K562 (cell line): Measurements from ENCODE around the gene LY6G6F. TPM values are rescaled to one million over a fixed set of nuclear protein-coding genes. Genes with fewer than 3 reads are reported as not detected.
A peak's percentile ranks its signal among the peaks of the same experiment; 100 is the strongest.

ENCODE experiments used
- CREBBP ChIP-seq: IDR thresholded peaks from one replicate; pipeline ENCODE4 v1.6.1; 2012; ENCODE audit warnings: low read depth, mild to moderate bottlenecking, control low read depth, inconsistent platforms, low read length
- GMEB1 ChIP-seq: fragments of 250-450 bp; sonication (Bioruptor Pico); IDR thresholded peaks from 2 replicates; pipeline ENCODE4 v1.4.0; 2020; ENCODE audit warnings: mild to moderate bottlenecking
- NFYB ChIP-seq: IDR thresholded peaks from 2 replicates; pipeline ENCODE4 v1.6.1; 2011; ENCODE audit warnings: mild to moderate bottlenecking, moderate library complexity; ENCODE audit not compliant: insufficient read length; ENCODE audit errors: extremely low read depth
- REST ChIP-seq, 2 experiments: fragments of 450-650 bp; formaldehyde crosslinking in 1 of 2; IDR thresholded peaks; 2 replicates each; pipeline versions ENCODE4 v1.4.0 to v1.6.1; 2014 to 2020; ENCODE audit warnings: mild to moderate bottlenecking in 2 of 2, borderline replicate concordance in 1 of 2, low read depth in 1 of 2
- SIN3A ChIP-seq, 2 experiments: fragments of 150-350 bp in 1 of 2; IDR thresholded peaks; 2 replicates each; pipeline ENCODE4 v1.6.1; 2011 to 2016; ENCODE audit warnings: borderline replicate concordance in 2 of 2, low read depth in 2 of 2, low read length in 2 of 2, mild to moderate bottlenecking in 2 of 2, moderate library complexity in 2 of 2; ENCODE audit not compliant: control insufficient read depth in 1 of 2
- SRSF3 ChIP-seq: fragments of 200-400 bp; formaldehyde crosslinking; IDR thresholded peaks from 2 replicates; pipeline ENCODE4 v1.6.1; 2016; ENCODE audit warnings: mild to moderate bottlenecking, low read length, moderate library complexity; ENCODE audit not compliant: insufficient read depth
- polyA plus RNA-seq, 8 experiments: library from polyadenylated mRNA; depleted of rRNA in 4 of 8; stranded (reverse) in 5 of 8; unstranded in 3 of 8; fragments of >200 nt; fragmentation: Nextera tagmentation in 2 of 8; fragmentation: Illumina TruSeq in 1 of 8; extraction: Ambion mirVana in 2 of 8; extraction: Trizol in 1 of 8; gene quantifications; 2 replicates each; pipeline versions ENCODE4 v1.2.1 to v1.2.3, GENCODE V29; 2011 to 2014; ENCODE audit warnings: inconsistent platforms in 1 of 8, missing spikeins in 1 of 8
- total RNA-seq, 7 experiments: library from RNA; depleted of rRNA in 6 of 7; stranded (reverse); fragments of >200 nt in 6 of 7; fragmentation: Illumina TruSeq in 2 of 7; extraction: Trizol in 2 of 7; gene quantifications; 2 replicates each; pipeline versions ENCODE4 v1.2.1 to v1.2.3, GENCODE V29; 2011 to 2021; ENCODE audit warnings: low replicate concordance in 1 of 7
- TF ChIP-seq, protein P1 (sequence below), 2 experiments: fragments of 200-800 bp in 1 of 2; sonication (Bioruptor generic) in 1 of 2; sonication (generic) in 1 of 2; formaldehyde crosslinking in 1 of 2; IDR thresholded peaks in 1 of 2; conservative IDR thresholded peaks in 1 of 2; 2 replicates each; pipeline versions ENCODE4 v1.5.0 to v1.6.1; 2016 to 2020; ENCODE audit warnings: missing compliant biosample characterization in 1 of 2, missing genetic modification characterization in 1 of 2, missing genetic modification reagents in 1 of 2
- TF ChIP-seq, protein P2 (sequence below): sonication (generic); formaldehyde crosslinking; IDR thresholded peaks from 2 replicates; pipeline ENCODE4 v1.8.0; 2022; ENCODE audit warnings: missing genetic modification reagents, mild to moderate bottlenecking, borderline replicate concordance

Gene LY6G6F
- total and polyA plus RNA-seq, 9 of the 15 experiments (the other 6 are each of a cell fraction or from before 2014, with no cell fraction given): 0.14 to 0.50 (median 0.28) TPM; not detected in 2

DNA sequence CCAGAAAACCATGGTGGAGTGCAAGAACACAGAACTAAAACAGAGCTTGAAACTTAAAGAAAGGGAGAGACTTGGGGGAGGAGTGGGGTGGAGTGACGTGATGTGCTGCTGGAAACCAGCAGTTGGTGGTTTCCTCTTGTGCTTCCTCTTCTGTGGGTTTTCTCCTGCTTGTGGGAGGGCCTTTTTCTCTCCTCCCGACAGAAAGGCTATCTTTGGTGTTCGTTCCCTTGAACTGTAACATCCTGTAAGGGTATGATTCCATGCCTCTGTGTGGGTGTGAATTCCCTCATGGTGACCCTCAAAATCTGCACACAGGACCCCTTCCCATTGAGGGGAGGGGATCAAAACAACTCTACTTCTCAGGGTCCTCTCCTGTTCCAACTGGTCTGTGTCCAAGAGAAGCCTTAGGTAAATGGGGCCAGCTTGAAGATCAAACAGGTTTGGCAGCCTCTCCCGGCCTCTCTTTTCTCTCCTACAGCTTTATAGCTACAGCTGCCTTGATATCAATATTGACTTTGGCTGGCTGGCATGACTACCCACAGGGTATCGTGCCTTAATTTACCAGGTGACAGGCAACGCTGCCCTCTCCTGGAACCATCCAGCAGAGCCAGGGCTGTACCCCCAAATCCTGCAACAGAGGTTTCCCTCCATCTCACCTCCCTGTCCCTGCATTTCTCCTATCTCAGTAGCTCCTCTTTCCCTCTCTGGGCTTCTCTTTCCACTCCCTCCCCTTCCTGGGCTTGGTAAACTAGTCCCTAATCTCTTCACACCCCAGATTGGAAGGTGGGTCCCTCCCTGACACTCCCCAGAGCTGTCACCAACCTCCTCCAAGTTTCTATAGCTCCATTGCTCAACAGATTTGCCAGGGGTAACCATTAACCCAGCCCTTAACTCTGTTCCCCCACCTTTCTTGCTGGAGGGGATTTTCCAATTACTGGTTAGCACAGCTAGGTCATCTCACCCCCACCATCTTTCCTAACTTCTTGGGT lies 31.6 kb downstream of the LY6G6F start (continued):
- no peak for TF ChIP-seq REST (IDR thresholded peaks at IDR 0.05; ENCODE audit: borderline replicate concordance)
- no peak; the same call in 1 of the 2 replicates for TF ChIP-seq REST (CRISPR knock-in tag; IDR thresholded peaks at IDR 0.05; ENCODE audit: low read depth)
- TF ChIP-seq, protein P1, sequence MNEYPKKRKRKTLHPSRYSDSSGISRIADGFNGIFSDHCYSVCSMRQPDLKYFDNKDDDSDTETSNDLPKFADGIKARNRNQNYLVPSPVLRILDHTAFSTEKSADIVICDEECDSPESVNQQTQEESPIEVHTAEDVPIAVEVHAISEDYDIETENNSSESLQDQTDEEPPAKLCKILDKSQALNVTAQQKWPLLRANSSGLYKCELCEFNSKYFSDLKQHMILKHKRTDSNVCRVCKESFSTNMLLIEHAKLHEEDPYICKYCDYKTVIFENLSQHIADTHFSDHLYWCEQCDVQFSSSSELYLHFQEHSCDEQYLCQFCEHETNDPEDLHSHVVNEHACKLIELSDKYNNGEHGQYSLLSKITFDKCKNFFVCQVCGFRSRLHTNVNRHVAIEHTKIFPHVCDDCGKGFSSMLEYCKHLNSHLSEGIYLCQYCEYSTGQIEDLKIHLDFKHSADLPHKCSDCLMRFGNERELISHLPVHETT (CRISPR knock-in tag; conservative IDR thresholded peaks at IDR 0.05 in 1 of 2, IDR thresholded peaks at IDR 0.05 in 1 of 2): no peak
- TF ChIP-seq SRSF3: no peak
- TF ChIP-seq, protein P2, sequence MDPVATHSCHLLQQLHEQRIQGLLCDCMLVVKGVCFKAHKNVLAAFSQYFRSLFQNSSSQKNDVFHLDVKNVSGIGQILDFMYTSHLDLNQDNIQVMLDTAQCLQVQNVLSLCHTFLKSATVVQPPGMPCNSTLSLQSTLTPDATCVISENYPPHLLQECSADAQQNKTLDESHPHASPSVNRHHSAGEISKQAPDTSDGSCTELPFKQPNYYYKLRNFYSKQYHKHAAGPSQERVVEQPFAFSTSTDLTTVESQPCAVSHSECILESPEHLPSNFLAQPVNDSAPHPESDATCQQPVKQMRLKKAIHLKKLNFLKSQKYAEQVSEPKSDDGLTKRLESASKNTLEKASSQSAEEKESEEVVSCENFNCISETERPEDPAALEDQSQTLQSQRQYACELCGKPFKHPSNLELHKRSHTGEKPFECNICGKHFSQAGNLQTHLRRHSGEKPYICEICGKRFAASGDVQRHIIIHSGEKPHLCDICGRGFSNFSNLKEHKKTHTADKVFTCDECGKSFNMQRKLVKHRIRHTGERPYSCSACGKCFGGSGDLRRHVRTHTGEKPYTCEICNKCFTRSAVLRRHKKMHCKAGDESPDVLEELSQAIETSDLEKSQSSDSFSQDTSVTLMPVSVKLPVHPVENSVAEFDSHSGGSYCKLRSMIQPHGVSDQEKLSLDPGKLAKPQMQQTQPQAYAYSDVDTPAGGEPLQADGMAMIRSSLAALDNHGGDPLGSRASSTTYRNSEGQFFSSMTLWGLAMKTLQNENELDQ (CRISPR knock-in tag): no peak
- 0 out of 2 replicates have a peak, but pooled peaks have one; percentile 12 for TF ChIP-seq GMEB1
- TF ChIP-seq NFYB: no peak
- TF ChIP-seq SIN3A (IDR thresholded peaks at IDR 0.05; ENCODE audit: borderline replicate concordance in 2 of 2, control insufficient read depth in 1 of 2, low read depth in 2 of 2, low read length in 2 of 2): peak in 1 of 2 experiments; percentile 86; a peak in 1 of 4 replicates
- no peak for TF ChIP-seq CREBBP
